BJ (cell line): ENCODE data around the gene PFKP. TPM values are rescaled to one million over a fixed set of nuclear protein-coding genes. Genes with fewer than 3 reads are reported as not detected.

Experiments
- CTCF ChIA-PET: fragments of 350-600 bp; formaldehyde crosslinking; extraction: SDS; loops from one replicate; lab custom pipeline; 2021; ENCODE audit warnings: antibody characterized with exemption, inconsistent platforms; lab: Yijun Ruan, JAX
- POLR2A ChIA-PET: fragments of 300-600 bp; sonication (Branson Sonifier 250); formaldehyde crosslinking; extraction: SDS; loops from one replicate; lab custom pipeline; 2021; ENCODE audit warnings: antibody characterized with exemption; lab: Charles Lee
- DNase-seq: peaks from one replicate; pipeline ENCODE4 v3.0.0-alpha.2; 2011; ENCODE audit warnings: low read depth
- H3K27me3 ChIP-seq: 2 replicates; pipeline ENCODE4 v1.6.0; 2011; ENCODE audit warnings: low read length; ENCODE audit not compliant: control insufficient read depth, insufficient read depth
- H3K36me3 ChIP-seq: 2 replicates; pipeline ENCODE4 v1.5.1; 2011; ENCODE audit warnings: low read length; ENCODE audit not compliant: control insufficient read depth, insufficient read depth
- H3K4me3 ChIP-seq: 2 replicates; pipeline ENCODE4 v1.5.1; 2011; ENCODE audit warnings: low read depth, mild to moderate bottlenecking, control low read depth, low read length
- CTCF ChIP-seq: IDR thresholded peaks from 2 replicates; pipeline ENCODE4 v1.5.1; 2011; ENCODE audit warnings: low read depth, mild to moderate bottlenecking, control low read depth, inconsistent platforms, low read length, moderate library complexity; ENCODE audit not compliant: insufficient read depth
- polyA plus RNA-seq: library from polyadenylated mRNA; depleted of rRNA; stranded (reverse); fragments of >200 nt; gene quantifications from 2 replicates; pipeline ENCODE4 v1.2.3, GENCODE V29; 2011

Gene PFKP
- polyA plus RNA-seq, 1 experiment, result 138 TPM

- Histone ChIP-seq H3K27me3 (no peaks in the 10 kb centered on the region), H3K36me3 (peaks cover 50% of the 10 kb centered on the region), H3K4me3 (no peak overlapping the region)
- DNase-seq, result no peak
- TF ChIP-seq CTCF, result no peak
- CTCF ChIA-PET, result interaction anchor here (1.0 kb wide), 1 partner anchor 27 kb away, joined by 3 read pairs; no protein-coding TSS in a partner anchor
- POLR2A ChIA-PET, result no interaction called here
These were observed 74.1 kb downstream of the PFKP start for GRCh38 chr10:3141351-3142005.

- no peak for TF ChIP-seq CTCF
- POLR2A ChIA-PET, result no interaction called here
These were observed 75.0 kb downstream of the PFKP start for GRCh38 chr10:3142146-3142875.

GRCh38 chr10:3143366-3143765 lies 76.0 kb downstream of the PFKP start:
- CTCF ChIA-PET, result no interaction called here
- POLR2A ChIA-PET, result no interaction called here
- no peaks in the 10 kb centered on the region for H3K27me3 ChIP-seq
- H3K4me3 ChIP-seq, result no peak overlapping the region
- peaks cover 44% of the 10 kb centered on the region for H3K36me3 ChIP-seq
- TF ChIP-seq CTCF, result no peak
- no peak for DNase-seq

More at GRCh38 chr10:3142146-3142875, 75.0 kb downstream of the PFKP start:
- CTCF ChIA-PET, result no interaction called here
- DNase-seq, result no peak
- Histone ChIP-seq H3K27me3 (no peaks in the 10 kb centered on the region), H3K4me3 (no peak overlapping the region), H3K36me3 (peaks cover 45% of the 10 kb centered on the region)

GRCh38 chr10:3143791-3144434 lies 76.6 kb downstream of the PFKP start:
- H3K4me3 ChIP-seq, result no peak overlapping the region
- no peak for DNase-seq
- TF ChIP-seq CTCF, result no peak
- peaks cover 43% of the 10 kb centered on the region for H3K36me3 ChIP-seq
- ChIA-PET POLR2A (no interaction called here), CTCF (interaction anchor here (0.7 kb wide), 1 partner anchor 23 kb away, joined by 3 read pairs; no protein-coding TSS in a partner anchor)
- no peaks in the 10 kb centered on the region for H3K27me3 ChIP-seq

- POLR2A ChIA-PET, result no interaction called here
- TF ChIP-seq CTCF, result no peak
- H3K36me3 ChIP-seq, result peaks cover 39% of the 10 kb centered on the region
- no peaks in the 10 kb centered on the region for H3K27me3 ChIP-seq
- no peak overlapping the region for H3K4me3 ChIP-seq
- no peak for DNase-seq
- CTCF ChIA-PET, result no interaction called here
These were observed 78.0 kb downstream of the PFKP start for GRCh38 chr10:3145366-3145765.
